Uterus (tissue), 2 donors: Measurements from ENCODE around the gene LAMA1.

Experiments used
- CTCF ChIP-seq, 4 experiments: fragments of 200-600 bp in 2 of 4; fragments of 450-650 bp in 2 of 4; sonication (generic) in 2 of 4; IDR thresholded peaks; one replicate each; pipeline ENCODE4 v1.5.1; 2016 to 2019; ENCODE audit warnings: antibody characterized with exemption in 4 of 4, mild to moderate bottlenecking in 2 of 4, moderate library complexity in 1 of 4
- POLR2A ChIP-seq, 2 donors: fragments of 450-650 bp; IDR thresholded peaks; one replicate each; pipeline ENCODE4 v1.6.1; 2016; ENCODE audit warnings: antibody characterized with exemption in 2 of 2, mild to moderate bottlenecking in 1 of 2, moderate library complexity in 1 of 2

GRCh38 chr18:7157760-7158159, 40.2 kb upstream of the LAMA1 start:
- TF ChIP-seq CTCF (IDR thresholded peaks at IDR 0.05) (no peak), POLR2A (IDR thresholded peaks at IDR 0.05) (no peak)
